SKM-1 (cell line): Measurements from ENCODE around the gene SRSF12.

ENCODE experiments used
- DNase-seq: peaks from one replicate; lab custom pipeline; 2025; ENCODE audit not compliant: unreplicated experiment; lab: John Stamatoyannopoulos, UW

Gene SRSF12

DNA sequence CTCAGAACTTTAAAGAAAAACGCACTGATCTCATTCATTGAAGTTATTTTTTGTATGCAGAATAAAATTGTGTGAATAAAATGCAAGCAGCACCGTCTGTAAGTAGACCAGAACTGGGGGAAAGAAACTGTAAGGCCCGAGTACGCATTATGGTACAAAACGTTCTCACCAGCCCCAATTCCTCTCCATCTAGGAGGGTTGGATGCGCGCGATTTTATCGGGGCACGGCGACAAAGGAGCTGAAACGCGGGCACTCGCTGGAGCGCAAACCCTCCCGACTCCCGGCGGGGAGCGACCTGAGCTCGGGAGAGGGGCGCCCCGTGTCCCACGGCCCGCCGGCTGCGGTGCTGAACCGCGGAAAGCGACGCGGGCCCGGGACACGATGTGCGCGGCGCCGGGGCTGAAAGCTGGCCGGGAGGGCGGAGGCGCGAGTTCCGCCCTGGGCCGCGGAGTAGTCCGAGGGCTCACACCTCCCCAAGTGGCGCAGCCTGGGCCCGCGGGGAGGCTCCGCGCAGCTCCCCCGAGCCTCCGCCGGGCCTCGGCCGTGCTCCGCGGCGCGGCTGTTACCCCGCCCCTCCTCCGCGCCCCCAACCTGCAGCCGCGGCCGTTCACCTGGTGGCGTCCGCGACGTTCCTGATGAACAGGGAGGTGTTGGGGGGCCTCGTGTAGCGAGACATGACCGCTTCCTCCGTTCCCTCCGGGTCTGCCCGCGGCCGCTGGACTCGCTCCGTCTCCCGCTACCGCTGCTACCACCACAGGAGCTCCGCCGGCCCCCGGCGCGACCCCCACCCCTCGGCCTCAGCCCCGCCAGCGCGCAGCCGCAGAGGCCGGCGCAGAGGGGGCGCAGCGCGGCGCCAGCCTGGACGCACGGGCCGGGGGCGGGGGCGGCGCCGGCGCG, at the start of gene SRSF12:
TSS of gene SRSF12 (minus strand) at position 861 of the 898 bp plus-strand sequence. CDS start at position 677, 184 bp downstream.
- DNase-seq = no peak

DNA sequence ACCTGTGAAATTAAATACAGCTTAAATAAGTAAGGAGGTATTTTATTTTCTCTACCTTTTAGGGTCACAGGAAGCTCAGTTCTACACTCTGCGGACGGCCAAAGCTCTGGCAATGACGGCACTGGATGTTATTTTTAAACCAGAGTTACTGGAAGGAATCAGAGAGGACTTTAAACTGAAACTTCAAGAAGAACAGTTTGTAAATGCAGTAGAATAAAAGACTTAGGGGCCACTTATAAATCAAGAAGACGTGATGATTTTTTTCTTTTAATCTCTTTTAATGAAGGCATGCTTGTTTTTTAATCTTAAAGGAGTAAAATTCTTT, 44.1 kb upstream of the SRSF12 start:
- DNase-seq = no peak

DNA sequence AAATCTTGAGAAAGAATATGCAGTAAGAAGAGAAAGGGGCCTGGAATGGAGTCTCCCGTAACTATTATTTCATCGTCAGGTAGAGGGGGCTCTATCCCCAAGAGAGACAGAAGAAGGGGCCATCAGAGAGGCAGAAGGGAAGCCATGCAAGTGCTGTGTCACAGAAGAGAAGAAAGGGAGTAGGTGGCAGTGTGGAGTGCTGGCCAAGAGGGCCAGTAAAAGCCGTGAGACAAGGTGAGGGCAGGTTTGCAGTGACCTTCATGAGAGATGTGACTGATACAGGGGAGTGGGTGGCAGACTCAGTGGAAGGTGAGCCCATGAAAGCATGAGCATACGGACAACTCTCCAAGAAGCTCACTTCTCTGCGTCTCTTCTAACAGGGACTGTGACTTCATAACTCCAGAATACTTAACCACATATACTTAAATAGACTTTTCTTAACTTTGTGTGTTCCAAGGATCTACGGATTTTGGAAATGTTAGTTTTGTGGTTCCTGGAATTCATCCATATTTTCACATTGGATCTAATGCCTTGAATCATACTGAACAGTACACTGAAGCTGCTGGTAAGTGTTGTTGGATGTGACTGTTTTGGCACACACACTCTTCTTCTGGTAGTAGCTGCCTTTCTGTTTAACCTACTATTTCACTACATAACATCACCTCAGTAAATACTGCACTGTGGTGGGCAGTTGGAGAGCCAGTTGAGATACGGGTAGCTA, 43.6 kb upstream of the SRSF12 start:
- no peak for DNase-seq

DNA sequence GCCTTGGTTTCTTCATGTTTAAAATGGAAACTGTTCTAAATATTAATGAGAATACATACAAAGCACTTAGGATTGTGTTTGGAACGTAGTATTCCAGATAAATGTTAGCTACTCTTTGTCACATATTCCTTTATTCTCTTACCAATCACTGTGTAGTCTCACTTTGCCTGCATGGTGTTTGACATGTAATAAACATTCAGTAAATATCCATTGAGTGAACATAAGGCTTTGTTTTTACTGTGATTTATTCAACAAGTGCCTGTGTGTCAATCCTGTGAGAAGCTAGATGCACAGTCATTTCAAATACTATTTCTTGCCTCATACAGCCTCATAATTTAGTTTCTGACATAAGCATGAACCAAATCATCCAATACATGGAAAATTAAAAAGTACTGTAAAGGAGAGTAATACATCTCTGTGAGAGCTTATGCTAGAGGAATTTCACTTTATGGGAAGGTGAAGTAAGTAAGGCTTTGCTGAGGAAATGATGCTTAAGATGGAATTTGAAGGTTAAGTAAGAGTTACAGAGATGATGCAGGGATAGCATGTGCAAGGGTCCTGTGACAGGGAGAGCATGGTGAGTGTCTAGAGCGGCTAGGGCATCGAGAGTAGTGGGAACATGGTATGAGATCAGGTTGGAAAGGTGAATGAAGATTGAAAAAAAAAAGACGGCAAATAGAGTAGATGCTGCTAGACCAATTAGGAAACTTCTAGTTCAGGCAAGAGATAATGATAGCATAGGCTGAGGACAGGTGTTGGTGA, 42.6 kb upstream of the SRSF12 start:
- no peak for DNase-seq

DNA sequence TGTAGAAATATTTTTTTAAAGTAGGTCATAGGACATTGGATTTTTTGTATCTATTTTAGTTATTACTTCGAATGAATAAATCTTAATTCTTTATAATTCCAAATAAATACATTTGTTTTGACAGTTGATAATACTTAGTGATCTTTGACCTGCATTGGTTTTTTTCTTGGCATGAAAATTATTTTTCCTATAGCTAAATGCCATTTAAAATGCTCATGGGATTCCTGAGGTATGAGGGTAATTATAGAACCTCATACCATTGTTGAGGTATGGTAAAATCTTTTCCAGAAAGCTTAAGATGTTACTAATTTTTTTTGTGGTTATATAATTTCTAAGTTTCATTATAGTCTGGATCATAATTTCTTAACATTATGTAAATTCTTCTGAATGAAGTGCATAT, 36.3 kb upstream of the SRSF12 start:
- no peak for DNase-seq

DNA sequence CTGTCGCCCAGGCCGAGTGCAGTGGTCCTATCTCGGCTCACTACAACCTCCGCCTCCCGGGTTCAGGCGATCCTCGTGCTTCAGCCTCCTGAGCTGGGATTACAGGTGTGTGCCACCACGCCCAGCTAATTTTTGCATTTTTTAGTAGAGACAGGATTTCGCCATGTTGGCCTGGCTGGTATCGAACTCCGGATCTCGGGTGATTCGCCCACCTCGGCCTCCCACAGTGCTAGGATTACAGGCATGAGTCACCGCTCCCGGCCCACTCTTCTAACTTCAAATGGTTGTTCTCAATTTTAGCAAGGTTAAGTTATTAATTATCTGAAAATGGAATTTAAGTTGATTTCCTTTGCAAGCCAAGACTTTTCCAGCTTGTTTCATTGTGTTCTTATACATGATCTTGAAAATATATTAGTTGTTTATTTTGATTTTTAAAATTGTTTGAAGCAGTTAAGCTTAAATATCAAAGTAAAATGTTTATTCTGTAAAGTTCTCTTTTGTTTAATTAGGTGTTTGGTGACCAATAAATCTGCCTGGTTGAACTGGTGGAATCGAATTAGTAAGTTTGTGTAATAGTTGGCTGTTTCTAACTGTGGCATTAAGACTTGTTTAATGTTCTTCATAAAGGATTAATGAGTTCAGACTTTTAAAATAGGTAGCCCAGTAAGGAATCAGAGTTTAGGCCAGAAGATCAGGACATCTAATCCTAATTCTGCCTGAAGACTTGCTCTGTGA, 30.3 kb upstream of the SRSF12 start:
- DNase-seq = no peak

DNA sequence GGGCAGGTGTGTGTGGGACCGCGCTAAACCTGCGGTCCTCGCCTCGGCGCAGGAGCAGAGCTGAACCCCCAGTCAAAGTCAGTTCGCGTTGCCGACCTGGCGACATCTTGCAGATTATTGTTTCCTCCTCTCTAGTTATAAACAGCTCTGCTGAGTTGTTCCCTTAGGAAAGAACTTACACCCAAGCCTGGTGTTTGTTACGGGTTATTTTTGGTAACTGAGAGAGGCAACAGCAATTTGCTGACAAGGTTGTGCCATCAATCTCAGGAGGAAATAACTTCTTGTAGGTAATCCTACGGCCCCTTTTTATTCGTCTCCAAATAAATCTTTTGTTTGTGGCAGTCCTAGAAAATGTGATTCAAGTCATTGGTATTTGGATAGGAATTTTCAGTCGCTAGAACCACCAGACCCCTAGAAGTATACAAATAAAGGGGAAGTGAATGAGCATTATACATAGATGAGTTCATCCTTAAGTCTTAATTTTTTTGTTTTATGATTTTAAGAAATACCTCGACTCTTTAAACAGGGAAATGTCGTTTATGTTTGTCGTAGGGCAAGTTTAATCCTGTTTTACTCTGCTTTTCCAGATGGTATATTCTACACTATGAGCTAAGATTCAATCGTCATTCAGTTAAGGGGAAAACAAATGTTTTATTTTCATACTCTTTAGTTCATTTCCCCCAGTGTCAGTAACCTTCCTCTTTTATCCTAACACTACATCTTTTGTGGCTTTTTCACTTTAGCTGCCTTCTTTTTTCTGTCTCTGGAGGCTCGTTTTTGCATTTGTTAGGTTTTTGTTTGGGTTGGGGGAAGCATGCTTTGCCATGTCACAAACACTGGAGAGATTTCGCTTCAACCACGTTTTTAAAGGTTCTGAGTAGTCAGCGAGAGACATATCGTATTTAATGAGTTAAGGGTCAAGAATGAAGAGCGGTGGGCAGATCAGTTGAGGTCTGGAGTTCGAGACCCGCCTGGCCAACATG, 29.1 kb upstream of the SRSF12 start:
- DNase-seq = peak; percentile 45

DNA sequence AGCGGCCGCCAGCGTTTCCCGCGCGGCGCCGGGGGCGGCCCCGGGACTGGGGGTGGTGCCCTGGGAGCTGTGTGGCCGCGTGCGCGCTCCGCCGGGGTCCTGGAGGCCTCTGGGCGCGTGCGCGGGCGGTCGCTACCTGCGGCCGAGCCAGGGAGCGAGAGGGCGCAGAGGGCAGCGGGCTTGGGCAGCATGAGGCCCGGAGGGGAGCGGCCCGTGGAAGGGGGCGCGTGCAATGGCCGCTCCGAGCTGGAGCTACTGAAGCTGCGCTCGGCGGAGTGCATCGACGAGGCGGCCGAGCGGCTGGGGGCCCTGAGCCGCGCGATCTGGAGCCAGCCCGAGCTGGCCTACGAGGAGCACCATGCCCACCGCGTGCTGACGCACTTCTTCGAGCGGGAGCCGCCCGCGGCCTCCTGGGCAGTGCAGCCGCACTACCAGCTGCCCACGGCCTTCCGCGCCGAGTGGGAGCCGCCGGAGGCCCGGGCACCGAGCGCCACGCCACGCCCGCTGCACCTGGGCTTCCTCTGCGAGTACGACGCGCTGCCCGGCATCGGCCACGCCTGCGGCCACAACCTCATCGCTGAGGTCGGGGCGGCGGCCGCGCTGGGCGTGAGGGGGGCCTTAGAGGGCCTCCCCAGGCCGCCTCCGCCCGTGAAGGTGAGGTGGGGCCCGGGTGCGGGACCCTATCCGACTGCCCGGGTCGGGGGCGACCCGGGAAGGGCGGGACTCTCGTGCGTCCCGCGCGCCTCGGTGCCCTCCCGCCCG, 28.3 kb upstream of the SRSF12 start, which contains the start of gene PM20D2:
TSS of gene PM20D2 (plus strand) at position 100 of the 762 bp plus-strand sequence. CDS start at position 190, 90 bp downstream.
- DNase-seq = peak; percentile 49

DNA sequence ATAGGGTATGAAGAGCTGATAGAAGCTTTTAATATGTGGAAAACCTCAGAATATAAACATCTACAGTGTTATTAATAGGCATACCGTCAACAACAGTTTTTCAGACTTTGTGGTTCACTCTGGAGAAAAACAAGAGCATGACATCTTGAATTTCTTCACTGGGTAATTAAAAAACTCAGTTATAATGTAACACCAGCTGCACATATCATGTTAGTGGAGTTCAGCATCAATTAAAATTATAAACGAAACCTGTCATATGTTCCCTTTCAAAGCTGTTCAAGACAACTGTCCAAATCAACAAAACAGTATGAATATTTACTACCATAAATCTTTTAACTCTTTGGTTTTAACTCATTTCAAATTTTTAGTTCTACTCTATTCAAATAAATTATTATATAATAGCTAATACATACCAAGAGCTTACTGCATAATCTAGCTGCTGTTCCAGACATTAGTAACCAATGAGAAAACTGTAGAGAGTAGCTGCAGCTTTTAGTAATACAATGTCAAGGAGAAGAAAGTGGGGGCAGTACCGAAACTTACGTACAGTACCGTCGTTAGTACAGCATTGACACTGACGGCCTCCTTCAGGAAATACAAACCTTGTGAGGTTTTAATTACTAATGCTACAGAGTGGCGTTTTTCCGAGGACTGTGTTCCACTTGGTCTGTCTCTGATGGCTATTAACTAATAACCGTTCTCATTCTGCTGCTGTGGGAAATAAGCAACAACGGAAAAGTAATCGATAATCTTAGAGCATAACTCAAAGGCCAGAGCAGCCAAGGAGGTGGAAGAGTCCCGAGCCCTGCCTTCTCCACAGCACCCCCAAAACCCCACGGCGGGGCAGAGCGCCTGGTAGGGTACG, 27.5 kb upstream of the SRSF12 start:
- peak; percentile 49 for DNase-seq

DNA sequence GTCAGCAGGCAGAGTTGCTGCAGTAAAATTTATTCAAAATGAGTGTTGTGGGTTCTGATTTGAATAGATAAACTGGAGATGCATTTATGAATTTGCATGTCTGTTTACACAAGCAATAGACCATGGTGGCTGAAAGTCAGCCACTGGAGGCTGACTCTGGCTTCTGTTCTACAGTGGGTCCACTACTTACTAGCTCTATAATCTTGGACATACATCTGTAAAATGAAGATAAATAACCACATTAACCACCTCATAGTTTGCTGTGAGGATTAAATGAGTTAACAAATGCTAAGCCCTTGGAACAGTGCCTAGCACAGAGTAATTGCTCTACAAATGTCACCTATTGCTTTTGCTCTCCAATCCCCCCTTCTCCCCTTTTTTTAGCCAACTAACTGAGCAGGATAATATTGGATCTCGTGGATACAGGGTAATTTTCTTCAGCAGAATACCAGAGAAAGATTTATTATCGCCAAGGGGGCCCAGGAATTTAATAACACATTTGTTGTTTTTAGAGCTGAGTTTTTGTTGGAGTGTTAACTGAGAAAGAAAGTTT, 26.6 kb upstream of the SRSF12 start:
- no peak for DNase-seq

DNA sequence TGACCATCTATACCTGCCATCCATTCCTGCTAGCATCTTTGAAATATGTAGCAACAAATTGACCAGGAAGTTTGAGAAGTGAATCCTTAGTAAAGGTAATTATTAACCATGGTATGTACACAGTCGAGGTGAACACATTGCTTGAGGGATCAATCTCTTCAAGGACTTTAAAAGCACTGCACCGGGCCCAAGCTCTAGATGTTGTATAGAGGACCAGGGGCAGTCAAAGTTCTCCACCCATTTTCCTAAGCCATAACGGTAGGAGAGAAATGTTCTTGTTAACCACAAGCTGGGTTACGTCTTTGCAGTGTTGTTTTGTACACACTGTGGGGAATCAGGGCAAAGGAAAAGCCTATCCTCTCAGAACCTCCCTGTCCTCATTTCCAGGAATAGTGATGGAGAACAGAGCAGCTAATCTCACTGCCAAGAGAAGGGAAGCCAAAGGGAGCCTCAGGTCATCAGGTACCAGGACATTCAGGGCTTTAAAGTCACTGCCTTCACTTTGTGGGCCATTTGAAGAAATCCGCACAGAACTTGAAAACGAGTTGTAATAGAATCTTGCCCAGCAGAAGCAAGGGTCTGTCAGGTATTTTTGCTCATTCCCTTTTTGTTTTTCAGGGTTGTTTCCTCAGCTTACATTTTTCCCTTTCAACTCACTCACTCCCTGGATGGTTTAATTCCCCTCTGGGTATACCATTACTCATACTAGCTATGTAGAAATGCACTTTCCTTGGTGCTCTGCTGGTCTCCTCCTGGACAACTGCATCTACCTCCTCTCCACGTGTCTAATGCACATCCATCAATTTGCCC, 22.7 kb upstream of the SRSF12 start:
- no peak for DNase-seq

DNA sequence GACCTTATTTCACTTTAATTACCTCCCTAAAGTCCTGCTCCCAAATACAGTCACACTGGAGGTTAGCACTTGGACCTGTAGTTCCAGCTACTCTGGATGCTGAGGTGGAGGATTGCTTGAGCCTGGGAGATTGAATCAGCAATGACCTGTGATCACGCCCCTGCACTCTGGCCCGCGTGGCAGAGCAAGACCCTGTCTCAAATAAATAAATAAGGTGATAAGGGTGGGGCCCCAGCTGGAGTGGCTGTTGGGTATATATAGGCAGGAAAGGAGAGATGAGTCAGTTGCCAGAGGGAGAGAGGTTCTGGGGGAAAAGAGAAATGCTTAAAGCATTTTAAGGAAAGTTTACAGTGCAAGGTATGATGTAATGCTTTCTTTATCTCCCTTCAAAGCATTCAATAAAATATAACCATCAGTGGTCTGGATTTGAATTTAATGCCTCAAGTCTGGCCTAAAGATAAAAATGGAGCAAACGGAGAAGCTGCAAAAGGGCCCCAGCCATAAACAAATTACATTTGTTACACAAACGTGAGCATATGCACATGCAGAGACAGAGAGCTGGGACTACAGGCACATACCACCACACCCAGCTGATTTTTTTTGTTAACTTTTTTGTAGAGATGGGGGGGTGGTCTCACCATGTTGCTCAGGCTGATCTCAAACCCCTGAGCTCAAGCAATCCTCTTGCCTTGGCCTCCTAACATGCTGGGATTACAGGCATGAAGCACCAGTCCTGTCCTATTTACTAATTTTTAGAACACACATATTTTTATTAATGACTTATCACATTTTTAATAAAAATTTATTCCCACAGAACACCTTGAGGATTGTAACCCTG, 21.9 kb upstream of the SRSF12 start:
- no peak for DNase-seq

DNA sequence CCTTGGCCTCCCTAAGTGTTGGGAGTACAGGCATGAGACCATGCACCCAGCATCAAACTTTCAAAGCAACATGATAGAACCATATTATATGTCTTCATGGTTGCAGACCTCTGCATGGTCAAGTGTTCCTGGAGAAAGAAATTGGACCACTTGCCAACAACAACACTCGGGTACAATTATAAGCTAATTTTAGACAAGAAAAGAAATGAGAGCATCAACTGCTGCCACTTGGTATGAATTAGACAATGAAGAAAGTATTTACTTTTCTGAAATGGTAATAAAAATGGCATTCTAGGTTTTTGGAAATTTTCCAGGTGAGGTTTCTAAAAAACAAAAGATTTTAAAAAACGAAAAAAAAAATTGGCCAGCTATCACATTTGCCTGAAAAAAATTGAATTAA, 20.3 kb upstream of the SRSF12 start:
- no peak for DNase-seq

DNA sequence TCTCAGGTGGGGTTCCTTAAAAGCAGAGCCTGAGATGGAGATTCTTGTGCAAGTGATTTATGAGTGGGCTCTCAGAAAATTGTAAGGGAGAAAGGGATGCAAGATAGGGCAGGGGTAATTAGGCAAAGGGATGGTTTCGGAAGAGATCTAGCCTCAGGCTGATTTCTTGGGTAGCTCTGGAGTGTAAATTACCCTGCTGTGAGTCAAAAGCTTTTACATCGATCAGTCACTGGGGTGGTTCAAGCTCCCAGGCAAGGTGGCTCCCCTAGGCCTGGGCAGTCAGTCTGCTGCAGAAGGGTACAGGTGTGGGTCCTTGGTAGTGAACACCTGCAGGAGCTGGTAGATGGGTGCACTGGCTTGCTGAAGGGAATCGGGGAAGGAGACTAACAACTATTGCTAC, 16.9 kb upstream of the SRSF12 start:
- DNase-seq = no peak

DNA sequence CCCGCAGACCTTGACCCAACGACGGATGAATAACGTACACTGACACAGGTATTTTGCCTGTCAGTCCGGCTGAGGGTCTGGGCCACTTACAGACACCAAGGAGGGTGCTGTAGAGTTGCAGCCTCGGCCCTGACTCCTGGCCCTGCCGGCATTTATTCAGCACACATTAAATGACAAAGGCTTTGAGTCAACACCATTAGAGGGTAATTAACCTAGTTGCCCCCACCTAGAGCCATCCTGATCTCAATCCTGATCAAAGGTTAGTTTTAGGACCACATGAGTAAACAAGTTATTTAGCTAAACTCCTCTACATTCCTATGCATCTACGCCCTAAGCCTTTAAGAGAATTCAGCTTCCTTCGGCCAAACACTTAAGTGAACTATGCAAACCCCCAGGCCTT, 16.1 kb upstream of the SRSF12 start:
- no peak for DNase-seq

DNA sequence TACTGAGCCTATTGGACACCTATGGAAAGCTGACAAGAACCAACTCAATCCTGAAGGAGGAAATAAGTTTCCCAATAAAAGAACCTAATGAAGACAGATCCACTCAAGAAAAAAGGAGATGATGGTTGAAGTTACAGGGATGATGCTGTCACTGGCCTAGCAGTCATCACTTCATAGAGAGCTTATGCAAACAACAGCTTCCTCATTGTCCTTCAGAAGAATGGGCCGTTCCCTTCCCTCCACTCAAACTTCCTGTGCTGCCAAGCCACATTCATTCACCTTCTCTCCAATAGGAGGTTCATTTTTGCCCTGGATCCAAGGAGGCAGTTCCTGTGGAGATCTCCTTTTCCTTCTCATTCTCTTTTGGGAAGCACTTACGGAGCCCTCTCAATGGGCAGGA, 14.2 kb upstream of the SRSF12 start:
- no peak for DNase-seq
